HG03520 (cell line): ENCODE data around the gene TNF.
A peak's percentile ranks its signal among the peaks of the same experiment; 100 is the strongest.

Source experiments
- ATAC-seq: cut with Tn5 transposase; IDR thresholded peaks from one replicate; pipeline ENCODE4 v1.9.1; 2021; ENCODE audit warnings: mild to moderate bottlenecking, moderate library complexity; ENCODE audit not compliant: unreplicated experiment

Gene TNF

GRCh38 chr6:31575335-31575901 is at the start of gene TNF:
TSS of gene TNF (plus strand) at chr6:31575565. CDS start at chr6:31575742, 177 bp downstream.
- no peak for ATAC-seq

GRCh38 chr6:31525932-31526591 is 49.3 kb upstream of the TNF start:
- ATAC-seq: no peak

DNA sequence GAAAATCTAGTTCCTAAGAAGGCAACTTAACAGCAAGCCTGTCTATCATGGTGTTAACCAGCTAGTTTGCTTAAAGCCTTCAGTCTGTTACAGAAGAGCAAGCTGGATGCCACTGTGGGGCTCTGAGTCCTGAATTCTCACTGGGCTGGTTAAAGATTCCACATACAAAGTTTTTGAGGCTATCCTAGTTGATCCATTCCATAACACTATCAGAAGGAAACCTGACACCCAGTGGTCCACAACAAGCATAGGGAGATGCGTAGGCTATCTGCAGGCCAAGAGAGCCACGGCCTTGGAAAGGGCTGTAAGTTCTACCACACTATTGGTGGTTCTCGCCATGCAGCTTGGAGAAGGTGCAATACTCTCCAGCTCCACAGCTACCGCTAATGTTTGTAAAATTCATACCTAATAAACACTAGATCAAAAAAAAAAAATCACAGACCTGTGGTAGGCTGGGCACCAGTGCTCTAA is 47.0 kb upstream of the TNF start:
- no peak for ATAC-seq

DNA sequence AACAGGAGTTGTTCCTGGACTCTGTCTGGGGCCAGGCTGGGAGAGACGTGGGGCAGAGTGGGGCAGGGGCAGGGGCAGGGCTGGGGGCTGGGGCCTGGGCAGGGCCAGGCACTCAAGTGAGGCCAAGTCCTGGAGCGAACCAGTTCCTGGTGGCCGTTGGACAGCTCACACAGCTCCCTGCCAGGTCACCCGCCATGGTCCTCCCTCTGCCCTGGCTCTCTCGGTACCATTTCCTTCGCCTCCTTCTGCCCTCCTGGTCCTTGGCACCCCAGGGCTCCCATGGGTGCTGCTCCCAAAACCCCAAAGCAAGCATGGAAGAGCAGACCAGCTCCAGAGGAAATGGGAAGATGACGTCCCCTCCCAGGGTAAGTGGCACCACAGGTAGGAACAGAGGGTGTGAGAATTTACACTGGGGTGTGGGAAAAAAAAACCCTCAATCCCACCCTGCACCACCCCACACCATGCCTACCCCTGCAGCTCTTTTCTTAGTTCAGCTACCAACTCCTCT is 46.5 kb upstream of the TNF start, which contains the start of gene MCCD1:
TSS of gene MCCD1 (plus strand) at position 142 of the 508 bp plus-strand sequence. CDS start at position 195, 53 bp downstream.
- no peak for ATAC-seq

DNA sequence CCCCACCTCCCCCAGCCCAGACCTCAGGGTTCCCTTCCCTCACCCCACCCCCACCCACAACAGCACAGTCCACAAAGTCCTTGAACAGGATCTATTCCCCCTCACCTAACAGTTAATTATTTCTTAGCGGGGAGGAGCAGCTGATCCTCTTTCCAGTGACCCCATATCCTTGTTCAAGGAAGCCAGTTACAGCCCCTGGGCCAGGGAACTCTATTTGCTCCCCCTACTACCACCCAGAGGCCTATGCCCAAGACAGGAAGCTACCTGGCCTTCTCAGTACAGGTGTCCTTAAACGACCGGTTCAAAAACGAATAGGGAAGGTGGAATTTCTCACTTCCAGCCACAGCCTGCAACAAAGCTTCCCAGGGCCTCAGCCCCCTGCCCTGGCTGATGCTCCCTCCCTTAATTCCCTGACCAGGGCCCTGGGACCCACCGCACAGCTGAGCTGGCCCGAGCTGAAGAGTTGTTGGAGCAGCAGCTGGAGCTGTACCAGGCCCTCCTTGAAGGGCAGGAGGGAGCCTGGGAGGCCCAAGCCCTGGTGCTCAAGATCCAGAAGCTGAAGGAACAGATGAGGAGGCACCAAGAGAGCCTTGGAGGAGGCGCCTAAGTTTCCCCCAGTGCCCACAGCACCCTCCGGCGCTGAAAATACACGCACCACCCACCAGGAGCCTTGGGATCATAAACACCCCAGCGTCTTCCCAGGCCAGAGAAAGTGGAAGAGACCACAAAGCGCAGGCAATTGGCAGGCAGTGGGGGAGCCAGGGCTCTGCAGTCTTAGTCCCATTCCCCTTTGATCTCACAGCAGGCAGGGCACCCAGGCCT is 45.8 kb upstream of the TNF start:
- no peak for ATAC-seq

DNA sequence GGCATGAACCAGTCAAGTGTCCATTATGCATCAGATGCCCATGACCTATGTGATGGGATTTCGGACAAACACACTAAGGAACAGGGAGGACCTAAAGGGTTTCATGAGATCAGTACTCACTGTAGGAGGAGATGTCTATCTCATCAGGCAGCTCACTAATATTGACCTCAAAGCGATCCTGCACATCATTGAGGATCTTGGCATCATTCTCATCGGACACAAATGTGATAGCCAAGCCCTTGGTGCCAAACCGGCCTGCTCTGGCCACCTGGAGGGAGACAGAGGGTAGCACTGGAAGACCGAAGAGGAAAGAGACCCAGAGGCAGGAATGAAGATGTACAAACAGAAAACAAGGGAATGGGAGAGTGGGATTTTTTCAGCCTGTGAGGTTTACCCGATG is 44.7 kb upstream of the TNF start:
- no peak for ATAC-seq

GRCh38 chr6:31531162-31531561 is 44.2 kb upstream of the TNF start:
- no peak for ATAC-seq

DNA sequence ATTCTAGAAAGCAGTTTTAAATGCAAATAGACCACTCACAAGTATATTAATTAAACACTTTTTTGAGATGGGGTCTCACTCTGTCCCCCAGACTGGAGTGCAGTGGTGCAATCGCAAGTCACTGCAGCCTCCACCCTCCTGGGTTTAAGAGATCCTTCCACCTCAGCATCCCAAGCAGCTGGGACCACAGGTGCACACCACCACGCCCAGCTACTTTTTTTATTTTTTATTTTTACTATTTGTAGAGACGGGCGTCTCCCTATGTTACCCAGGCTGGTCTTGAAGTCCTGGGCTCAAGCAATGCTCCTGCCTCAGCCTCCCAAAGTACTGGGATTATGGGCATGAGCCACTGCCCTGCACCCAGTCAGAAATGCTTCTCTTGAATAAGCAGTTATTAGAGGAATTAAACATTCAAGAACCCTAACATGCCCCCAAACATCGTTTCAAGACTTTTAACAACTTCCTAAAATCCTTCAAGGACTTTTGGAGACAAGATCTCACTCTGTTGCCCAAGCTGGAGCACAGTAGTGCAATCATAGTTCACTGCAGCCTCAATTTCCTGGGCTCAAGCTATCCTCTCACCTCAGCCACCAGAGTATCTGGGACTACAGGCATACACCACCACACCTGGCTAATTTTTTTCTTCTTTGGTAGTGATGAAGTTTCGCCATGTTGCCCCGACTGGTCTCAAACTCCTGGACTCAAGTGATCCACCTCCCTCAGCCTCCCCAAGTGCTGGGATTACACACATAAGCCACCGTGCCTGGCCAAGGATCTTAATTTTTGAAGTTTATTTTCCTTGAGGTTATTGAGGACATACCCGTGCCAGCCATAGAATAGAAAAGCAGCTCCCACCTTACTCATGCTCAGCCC is 43.4 kb upstream of the TNF start:
- no peak for ATAC-seq

DNA sequence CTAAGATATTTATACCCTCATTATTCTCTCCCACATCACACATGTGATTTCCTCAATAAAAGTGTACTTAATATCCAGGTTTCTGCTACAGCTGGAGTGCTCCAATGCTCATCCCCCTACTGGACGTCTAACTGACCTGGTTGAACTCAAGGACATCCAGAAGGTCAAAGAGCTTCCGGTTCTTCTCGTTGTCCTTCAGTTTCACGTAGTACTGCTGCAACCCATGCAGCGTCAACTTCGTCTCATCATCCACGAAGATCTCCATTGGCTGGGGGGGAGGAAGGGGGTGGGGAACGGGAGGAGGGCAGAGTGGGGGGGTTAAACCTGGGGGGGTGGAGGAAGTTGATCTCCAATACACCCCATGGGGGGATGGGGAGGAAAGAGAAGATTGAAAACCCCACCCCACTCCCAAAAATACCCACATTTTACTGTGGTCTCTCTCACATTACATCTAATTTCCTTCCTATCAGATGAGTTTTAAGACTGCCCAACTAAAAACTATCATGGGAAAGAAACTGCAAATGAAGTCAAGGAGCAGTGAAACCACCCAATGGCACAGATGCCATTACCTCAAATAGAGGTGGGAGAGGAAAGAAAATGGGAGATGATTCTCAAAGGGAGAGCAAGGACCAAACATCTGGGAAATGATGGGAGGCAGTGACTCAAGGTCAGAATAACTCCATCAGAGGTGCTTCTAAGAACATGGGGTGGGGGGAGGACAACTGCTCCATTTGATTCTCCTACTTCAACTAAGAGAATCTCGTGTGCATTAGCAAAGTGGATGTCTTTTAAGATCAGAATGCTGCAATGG is 42.5 kb upstream of the TNF start:
- ATAC-seq: no peak

GRCh38 chr6:31533455-31533841 is 41.9 kb upstream of the TNF start:
- no peak for ATAC-seq

- ATAC-seq: no peak
These were observed 41.4 kb upstream of the TNF start for GRCh38 chr6:31534011-31534410.

- no peak for ATAC-seq
These were observed 40.8 kb upstream of the TNF start for GRCh38 chr6:31534521-31535040.

GRCh38 chr6:31535538-31536324 is 39.6 kb upstream of the TNF start:
- ATAC-seq: no peak

- ATAC-seq: no peak
These were observed 36.5 kb upstream of the TNF start for GRCh38 chr6:31538805-31539400.

GRCh38 chr6:31540640-31541039 is 34.7 kb upstream of the TNF start:
- no peak for ATAC-seq

- peak; percentile 5 for ATAC-seq
These were observed 34.2 kb upstream of the TNF start for GRCh38 chr6:31541059-31541657.

- ATAC-seq: peak; percentile 52
These were observed 33.5 kb upstream of the TNF start, which contains the start of gene DDX39B for GRCh38 chr6:31541658-31542521. TSS of gene DDX39B (minus strand) at chr6:31542003. CDS start at chr6:31540532, 1,471 bp downstream.
